Measurements from ENCODE around the gene STARD6. TPM values are rescaled to one million over a fixed set of nuclear protein-coding genes. Genes with fewer than 3 reads are reported as not detected.

The STARD6 gene
- polyA plus RNA-seq, 1 donor (not counting 4 experiments of a cell fraction or from before 2014, with no cell fraction given): 0.30 TPM

DNA sequence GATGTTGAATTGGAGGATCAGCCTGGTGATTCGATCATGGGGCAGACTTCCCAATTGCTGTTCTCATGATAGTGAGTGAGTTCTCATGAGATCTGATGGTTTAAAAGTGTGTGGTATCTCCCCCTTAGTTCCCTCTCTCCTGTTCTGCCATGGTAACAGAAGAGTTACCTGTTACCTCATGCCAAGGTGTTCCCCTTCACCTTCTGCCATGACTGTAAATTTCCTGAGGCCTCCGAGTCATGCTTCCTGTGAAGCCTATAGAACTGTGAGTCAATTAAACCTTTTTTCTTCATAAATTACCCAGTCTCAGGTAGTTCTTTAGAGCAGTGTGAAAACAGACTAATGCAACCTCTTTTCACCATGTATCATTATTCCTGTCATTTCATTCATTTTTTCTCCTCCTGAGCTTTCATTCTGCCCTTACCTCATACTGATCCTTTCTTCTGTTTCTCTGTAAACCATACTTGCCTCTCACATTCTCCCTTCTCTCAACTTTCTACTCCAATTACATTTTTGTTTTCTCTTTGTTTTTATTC lies 22.0 kb downstream of the STARD6 start:
- Histone ChIP-seq H3K4me2 (ENCODE audit: control insufficient read depth, extremely low read depth, insufficient read depth, low read depth, low read length) (no peak overlapping the region), H3K27me3 (ENCODE audit: control insufficient read depth, extremely low read depth, insufficient read depth, low read length) (no peaks in the 10 kb centered on the region), H3K79me2 (ENCODE audit: control insufficient read depth, insufficient read depth, low read length) (no peaks in the 10 kb centered on the region), H3K9me1 (ENCODE audit: control insufficient read depth, extremely low read depth, insufficient read depth, low read length) (no peaks in the 10 kb centered on the region), H3K4me1 (ENCODE audit: control insufficient read depth, extremely low read depth, insufficient read depth, low read length) (no peaks in the 10 kb centered on the region), H3K27ac (ENCODE audit: control insufficient read depth, insufficient read depth, low read length) (no peak overlapping the region), H3K36me3 (ENCODE audit: control insufficient read depth in 2 of 2, extremely low read depth in 1 of 2, insufficient read depth in 2 of 2, low read length in 2 of 2) (no peaks in the 10 kb centered on the region), H3K9me3 (ENCODE audit: control insufficient read depth, low read depth, low read length) (no peaks in the 10 kb centered on the region), H2AFZ (ENCODE audit: control insufficient read depth, low read length) (no peak overlapping the region), H3K9ac (ENCODE audit: control insufficient read depth, extremely low read depth, insufficient read depth, low read length) (no peak overlapping the region), H4K20me1 (ENCODE audit: control insufficient read depth, extremely low read depth, insufficient read depth, low read length) (no peaks in the 10 kb centered on the region), H3K4me3 (ENCODE audit: control insufficient read depth in 2 of 3, extremely low read depth in 1 of 3, insufficient read depth in 2 of 3, low read depth in 1 of 3, low read length in 3 of 3) (no peak overlapping the region)
- no peak for TF ChIP-seq EZH2 (IDR thresholded peaks at IDR 0.05; ENCODE audit: low read length)
- TF ChIP-seq, protein P1, sequence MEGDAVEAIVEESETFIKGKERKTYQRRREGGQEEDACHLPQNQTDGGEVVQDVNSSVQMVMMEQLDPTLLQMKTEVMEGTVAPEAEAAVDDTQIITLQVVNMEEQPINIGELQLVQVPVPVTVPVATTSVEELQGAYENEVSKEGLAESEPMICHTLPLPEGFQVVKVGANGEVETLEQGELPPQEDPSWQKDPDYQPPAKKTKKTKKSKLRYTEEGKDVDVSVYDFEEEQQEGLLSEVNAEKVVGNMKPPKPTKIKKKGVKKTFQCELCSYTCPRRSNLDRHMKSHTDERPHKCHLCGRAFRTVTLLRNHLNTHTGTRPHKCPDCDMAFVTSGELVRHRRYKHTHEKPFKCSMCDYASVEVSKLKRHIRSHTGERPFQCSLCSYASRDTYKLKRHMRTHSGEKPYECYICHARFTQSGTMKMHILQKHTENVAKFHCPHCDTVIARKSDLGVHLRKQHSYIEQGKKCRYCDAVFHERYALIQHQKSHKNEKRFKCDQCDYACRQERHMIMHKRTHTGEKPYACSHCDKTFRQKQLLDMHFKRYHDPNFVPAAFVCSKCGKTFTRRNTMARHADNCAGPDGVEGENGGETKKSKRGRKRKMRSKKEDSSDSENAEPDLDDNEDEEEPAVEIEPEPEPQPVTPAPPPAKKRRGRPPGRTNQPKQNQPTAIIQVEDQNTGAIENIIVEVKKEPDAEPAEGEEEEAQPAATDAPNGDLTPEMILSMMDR (optimal IDR thresholded peaks at IDR 0.05 in 1 of 3, IDR thresholded peaks at IDR 0.05 in 1 of 3, conservative IDR thresholded peaks at IDR 0.05 in 1 of 3; ENCODE audit: extremely low read depth in 1 of 3, insufficient read depth in 2 of 3, low read length in 3 of 3): no peak
- FAIRE-seq (peak; percentile 72), DNase-seq (ENCODE audit: low read depth, low spot score) (no peak)
- dilution Hi-C loops (cut with MboI; ENCODE audit: extremely low pct_ligation_motif_present, low sequenced_read_pairs): no loop called here

DNA sequence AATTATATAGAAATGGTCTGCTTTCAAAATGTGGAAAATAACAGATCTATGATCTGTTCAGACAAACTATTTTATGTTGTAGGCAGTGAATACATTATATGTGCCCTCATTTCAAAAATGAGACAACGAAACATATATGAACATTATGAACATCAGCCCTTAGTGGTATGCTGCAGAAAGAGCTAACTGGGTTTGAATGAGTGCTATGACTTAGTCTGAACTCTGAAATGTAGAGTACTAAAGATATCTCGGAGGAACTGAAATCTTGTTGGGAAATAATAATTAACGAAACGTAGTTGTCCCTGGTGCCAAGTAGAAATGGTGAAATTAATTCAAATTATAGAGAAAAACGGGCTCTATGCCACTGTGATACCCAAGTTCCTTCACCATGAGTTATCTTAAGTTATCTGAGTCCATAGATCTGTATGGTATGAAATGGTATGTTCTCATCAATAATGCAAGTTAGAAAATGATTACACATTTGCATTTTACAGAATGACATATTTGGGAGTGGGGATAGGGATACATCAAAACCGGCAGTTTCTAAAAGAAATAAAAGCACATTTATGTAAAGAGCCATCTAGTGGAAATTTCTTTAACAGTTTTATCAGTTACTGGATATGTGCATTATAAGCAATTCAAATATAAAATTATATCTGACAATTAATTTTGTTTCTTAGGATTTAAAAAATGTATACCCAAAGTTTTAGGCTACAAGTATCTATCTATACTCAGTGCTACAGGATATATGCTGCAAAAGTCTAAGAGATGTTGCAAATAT lies 26.7 kb downstream of the STARD6 start:
- Histone ChIP-seq H2AFZ (ENCODE audit: control insufficient read depth, low read length) (no peak overlapping the region), H3K27me3 (ENCODE audit: control insufficient read depth, extremely low read depth, insufficient read depth, low read length) (no peaks in the 10 kb centered on the region), H3K4me2 (ENCODE audit: control insufficient read depth, extremely low read depth, insufficient read depth, low read depth, low read length) (no peak overlapping the region), H4K20me1 (ENCODE audit: control insufficient read depth, extremely low read depth, insufficient read depth, low read length) (no peaks in the 10 kb centered on the region), H3K27ac (ENCODE audit: control insufficient read depth, insufficient read depth, low read length) (no peak overlapping the region), H3K9me3 (ENCODE audit: control insufficient read depth, low read depth, low read length) (no peaks in the 10 kb centered on the region), H3K4me1 (ENCODE audit: control insufficient read depth, extremely low read depth, insufficient read depth, low read length) (peaks cover 4% of the 10 kb centered on the region), H3K36me3 (ENCODE audit: control insufficient read depth in 2 of 2, extremely low read depth in 1 of 2, insufficient read depth in 2 of 2, low read length in 2 of 2) (no peaks in the 10 kb centered on the region), H3K79me2 (ENCODE audit: control insufficient read depth, insufficient read depth, low read length) (no peaks in the 10 kb centered on the region), H3K9me1 (ENCODE audit: control insufficient read depth, extremely low read depth, insufficient read depth, low read length) (no peaks in the 10 kb centered on the region), H3K9ac (ENCODE audit: control insufficient read depth, extremely low read depth, insufficient read depth, low read length) (no peak overlapping the region), H3K4me3 (ENCODE audit: control insufficient read depth in 2 of 3, extremely low read depth in 1 of 3, insufficient read depth in 2 of 3, low read depth in 1 of 3, low read length in 3 of 3) (no peak overlapping the region)
- DNase-seq (ENCODE audit: low read depth, low spot score) (no peak), FAIRE-seq (no peak)
- TF ChIP-seq EZH2 (IDR thresholded peaks at IDR 0.05; ENCODE audit: low read length): no peak
- TF ChIP-seq, protein P1 (optimal IDR thresholded peaks at IDR 0.05 in 1 of 3, IDR thresholded peaks at IDR 0.05 in 1 of 3, conservative IDR thresholded peaks at IDR 0.05 in 1 of 3; ENCODE audit: extremely low read depth in 1 of 3, insufficient read depth in 2 of 3, low read length in 3 of 3): peak in 1 of 3 experiments; percentile 3
- dilution Hi-C loops (cut with MboI; ENCODE audit: extremely low pct_ligation_motif_present, low sequenced_read_pairs): no loop called here

Measured in keratinocyte (primary cell).